Measurements from ENCODE around the gene KCNJ10.

GRCh38 chr1:160007577-160008200 lies 62.3 kb downstream of the KCNJ10 start:
- TF ChIP-seq CTCF (IDR thresholded peaks at IDR 0.05): peak in 5 of 7 experiments; percentile 50 to 87 (median 76)
- no peak for TF ChIP-seq POLR2A (IDR thresholded peaks at IDR 0.05)
